HEK293 (cell line): Measurements from ENCODE around the gene SLC35F4.

Source experiments
- CTCF ChIA-PET: fragments of 350-600 bp; formaldehyde crosslinking; extraction: SDS; loops from one replicate; lab custom pipeline; 2021; ENCODE audit warnings: antibody characterized with exemption; lab: Yijun Ruan, JAX
- POLR2A ChIA-PET: fragments of 300-600 bp; formaldehyde crosslinking; extraction: SDS; loops from one replicate; lab custom pipeline; 2020; ENCODE audit warnings: antibody characterized with exemption, inconsistent platforms; lab: Yijun Ruan, JAX
- H3K27ac ChIP-seq: fragments of 200-500 bp; sonication (Bioruptor generic); 2 replicates; pipeline ENCODE4 v1.5.1; 2014; ENCODE audit warnings: low read depth, low read length, control low read depth, inconsistent platforms; ENCODE audit errors: extremely low read depth
- H3K36me3 ChIP-seq, 2 experiments: fragments of 200-500 bp in 1 of 2; sonication (Bioruptor generic) in 1 of 2; 1 replicate in 1 of 2; 2 replicates in 1 of 2; pipeline ENCODE4 v1.5.1; 2014 to 2017; ENCODE audit warnings: inconsistent platforms in 2 of 2, low read length in 2 of 2; ENCODE audit not compliant: control insufficient read depth in 2 of 2, insufficient read depth in 1 of 2
- H3K4me1 ChIP-seq: fragments of 200-500 bp; sonication (Bioruptor generic); 2 replicates; pipeline ENCODE4 v1.5.1; 2014; ENCODE audit warnings: mild to moderate bottlenecking, low read length, inconsistent platforms; ENCODE audit not compliant: control insufficient read depth, insufficient read depth
- H3K4me3 ChIP-seq: 2 replicates; pipeline ENCODE4 v1.5.1; 2011; ENCODE audit warnings: low read depth, mild to moderate bottlenecking, control low read depth, low read length, moderate library complexity
- H3K9me3 ChIP-seq: fragments of 200-500 bp; sonication (Bioruptor generic); 2 replicates; pipeline ENCODE4 v1.5.1; 2014; ENCODE audit warnings: low read depth, low read length, inconsistent platforms; ENCODE audit not compliant: control insufficient read depth, insufficient read depth
- FEZF1 ChIP-seq: fragments of 450-650 bp; formaldehyde crosslinking; IDR thresholded peaks from 2 replicates; pipeline ENCODE4 v1.5.1; 2016; ENCODE audit warnings: missing biosample characterization, missing genetic modification characterization
- HOXC10 ChIP-seq: sonication (generic); formaldehyde crosslinking; IDR thresholded peaks from 2 replicates; pipeline ENCODE4 v1.8.1; 2023; ENCODE audit warnings: mild to moderate bottlenecking, missing genetic modification reagents
- KLF8 ChIP-seq: fragments of 450-650 bp; formaldehyde crosslinking; IDR thresholded peaks from 2 replicates; pipeline ENCODE4 v1.5.1; 2016; ENCODE audit warnings: missing biosample characterization, missing genetic modification characterization
- OSR2 ChIP-seq: fragments of 450-650 bp; formaldehyde crosslinking; IDR thresholded peaks from 2 replicates; pipeline ENCODE4 v1.5.1; 2016; ENCODE audit warnings: missing biosample characterization, missing genetic modification characterization
- PBX3 ChIP-seq: sonication (generic); formaldehyde crosslinking; IDR thresholded peaks from 2 replicates; pipeline ENCODE4 v1.8.1; 2022; ENCODE audit warnings: mild to moderate bottlenecking, moderate library complexity, missing genetic modification reagents
- PRDM1 ChIP-seq: fragments of 450-650 bp; formaldehyde crosslinking; IDR thresholded peaks from 2 replicates; pipeline ENCODE4; 2016; ENCODE audit warnings: missing biosample characterization, missing genetic modification characterization
- SCRT2 ChIP-seq: fragments of 450-650 bp; formaldehyde crosslinking; IDR thresholded peaks from 2 replicates; pipeline ENCODE4 v1.5.1; 2016; ENCODE audit warnings: missing biosample characterization, missing genetic modification characterization
- SETDB1 ChIP-seq: IDR thresholded peaks from one replicate; pipeline ENCODE4 v1.6.1; 2017; ENCODE audit warnings: mild to moderate bottlenecking, low read length, moderate library complexity, mixed read lengths; ENCODE audit not compliant: insufficient read length
- SP7 ChIP-seq: fragments of 450-650 bp; formaldehyde crosslinking; IDR thresholded peaks from 2 replicates; pipeline ENCODE4 v1.5.1; 2016; ENCODE audit warnings: missing biosample characterization, missing genetic modification characterization
- TRIM28 ChIP-seq: IDR thresholded peaks from 2 replicates; pipeline ENCODE4 v1.6.1; 2011; ENCODE audit warnings: low read length, control low read depth, borderline replicate concordance
- WT1 ChIP-seq: fragments of 450-650 bp; formaldehyde crosslinking; IDR thresholded peaks from 2 replicates; pipeline ENCODE4 v1.5.1; 2016; ENCODE audit warnings: missing biosample characterization, missing genetic modification characterization
- ZBTB17 ChIP-seq: fragments of 450-650 bp; formaldehyde crosslinking; IDR thresholded peaks from 2 replicates; pipeline ENCODE4 v1.5.1; 2016; ENCODE audit warnings: missing biosample characterization, missing genetic modification characterization
- ZNF132 ChIP-seq: fragments of 450-650 bp; formaldehyde crosslinking; IDR thresholded peaks from 2 replicates; pipeline ENCODE4 v1.5.1; 2017; ENCODE audit warnings: missing biosample characterization, missing genetic modification characterization, borderline replicate concordance
- ZNF280D ChIP-seq: fragments of 450-650 bp; formaldehyde crosslinking; IDR thresholded peaks from 2 replicates; pipeline ENCODE4 v1.5.1; 2016; ENCODE audit warnings: missing biosample characterization, missing genetic modification characterization
- ZNF335 ChIP-seq: fragments of 450-650 bp; formaldehyde crosslinking; conservative IDR thresholded peaks from 2 replicates; pipeline ENCODE4 v1.5.1; 2016; ENCODE audit warnings: missing biosample characterization, missing genetic modification characterization
- ZNF354C ChIP-seq: fragments of 450-650 bp; formaldehyde crosslinking; IDR thresholded peaks from 2 replicates; pipeline ENCODE4 v1.5.1; 2016; ENCODE audit warnings: missing biosample characterization, missing genetic modification characterization, low read depth, borderline replicate concordance
- ZNF404 ChIP-seq: fragments of 450-650 bp; formaldehyde crosslinking; IDR thresholded peaks from 2 replicates; pipeline ENCODE4 v1.5.1; 2017; ENCODE audit warnings: missing biosample characterization, missing genetic modification characterization
- ZNF558 ChIP-seq: fragments of 450-650 bp; formaldehyde crosslinking; IDR thresholded peaks from 2 replicates; pipeline ENCODE4 v1.5.1; 2016; ENCODE audit warnings: missing biosample characterization, missing genetic modification characterization
- ZNF677 ChIP-seq: fragments of 450-650 bp; IDR thresholded peaks from 2 replicates; pipeline ENCODE4 v1.5.0; 2018; ENCODE audit warnings: missing biosample characterization, mild to moderate bottlenecking, missing genetic modification characterization, moderate library complexity
- ZNF768 ChIP-seq: fragments of 450-650 bp; formaldehyde crosslinking; IDR thresholded peaks from 2 replicates; pipeline ENCODE4 v1.5.1; 2018; ENCODE audit warnings: missing biosample characterization, mild to moderate bottlenecking, missing genetic modification characterization
- ZSCAN30 ChIP-seq: fragments of 450-650 bp; IDR thresholded peaks from 2 replicates; pipeline ENCODE4 v1.5.1; 2018; ENCODE audit warnings: missing biosample characterization, mild to moderate bottlenecking, missing genetic modification characterization, moderate library complexity
- ZSCAN4 ChIP-seq: fragments of 450-650 bp; formaldehyde crosslinking; IDR thresholded peaks from 2 replicates; pipeline ENCODE4 v1.5.1; 2017; ENCODE audit warnings: missing biosample characterization, missing genetic modification characterization
- TF ChIP-seq, protein P1 (sequence below): fragments of 450-650 bp; formaldehyde crosslinking; IDR thresholded peaks from 2 replicates; pipeline ENCODE4 v1.5.1; 2016; ENCODE audit warnings: missing biosample characterization, missing genetic modification characterization

The SLC35F4 gene

DNA sequence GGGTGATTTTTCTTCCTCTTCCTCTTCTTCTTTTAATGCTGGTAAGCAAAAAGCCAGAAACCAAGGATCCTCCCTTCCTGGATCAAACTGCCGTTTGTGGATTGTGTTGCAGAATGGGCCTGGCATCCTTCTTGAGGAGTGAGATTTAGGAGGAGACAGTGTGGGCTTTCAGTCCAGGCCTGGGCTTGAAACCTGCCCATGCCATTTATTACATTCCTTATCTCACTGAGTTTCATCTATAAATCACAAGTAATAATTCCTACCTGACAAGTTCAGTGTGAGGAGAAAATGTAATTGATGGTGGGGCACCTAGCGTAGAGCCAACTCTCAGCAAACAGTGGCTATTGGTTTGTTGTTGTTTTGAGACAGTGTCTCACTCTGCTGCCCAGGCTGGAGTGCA, 126.4 kb downstream of the SLC35F4 start:
- TF ChIP-seq SP7 (tag by site-specific recombination) = peak; percentile 64; the same call in 1 of the 2 replicates
- no peak for TF ChIP-seq HOXC10 (CRISPR knock-in tag)
- TF ChIP-seq, all 188 proteins: peak for 1
- CTCF ChIA-PET = no interaction called here
- no peak overlapping the region for H3K4me3 ChIP-seq
- no peaks in the 10 kb centered on the region for H3K36me3 ChIP-seq
- H3K4me1 ChIP-seq = 0 out of 2 replicates have a peak, but pooled peaks cover 3% of the 10 kb centered on the region
- POLR2A ChIA-PET = no interaction called here
- no peaks in the 10 kb centered on the region for H3K9me3 ChIP-seq
- no peak overlapping the region for H3K27ac ChIP-seq

DNA sequence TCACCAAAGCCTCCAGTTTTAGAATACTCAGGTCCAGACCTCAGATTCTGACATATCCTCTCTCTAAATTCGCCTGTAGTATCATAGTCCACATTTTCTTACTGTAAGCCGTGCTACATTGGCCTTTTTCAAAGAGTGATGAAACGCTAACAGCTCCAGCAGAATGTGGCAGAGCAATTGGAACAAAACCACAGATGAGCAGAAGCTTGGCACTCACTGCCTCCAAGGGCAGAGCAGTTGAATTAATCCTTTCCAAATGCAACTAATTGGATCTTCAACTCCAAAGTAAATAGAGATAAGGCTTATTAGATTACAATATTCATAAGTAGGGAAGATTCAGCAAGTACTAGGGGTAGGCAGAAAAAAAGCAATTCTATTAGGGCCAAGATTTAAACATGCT, 128.3 kb downstream of the SLC35F4 start:
- Histone ChIP-seq H3K9me3 (no peaks in the 10 kb centered on the region), H3K36me3 (no peaks in the 10 kb centered on the region), H3K4me1 (0 out of 2 replicates have a peak, but pooled peaks cover 4% of the 10 kb centered on the region), H3K4me3 (no peak overlapping the region), H3K27ac (no peak overlapping the region)
- TF ChIP-seq ZBTB17 (tag by site-specific recombination) (peak; percentile 25; the same call in 1 of the 2 replicates), ZNF335 (tag by site-specific recombination) (no peak), FEZF1 (tag by site-specific recombination) (peak; percentile 55)
- POLR2A ChIA-PET = no interaction called here
- CTCF ChIA-PET = no interaction called here

GRCh38 chr14:57736391-57736790, 129.5 kb downstream of the SLC35F4 start:
- Histone ChIP-seq H3K9me3 (no peaks in the 10 kb centered on the region), H3K4me1 (0 out of 2 replicates have a peak, but pooled peaks cover 5% of the 10 kb centered on the region), H3K4me3 (no peak overlapping the region), H3K36me3 (no peaks in the 10 kb centered on the region), H3K27ac (no peak overlapping the region)
- POLR2A ChIA-PET = no interaction called here
- CTCF ChIA-PET = no interaction called here
- TF ChIP-seq SETDB1 (no peak), ZNF132 (tag by site-specific recombination) (no peak), ZNF558 (no peak), KLF8 (no peak), ZSCAN4 (tag by site-specific recombination) (no peak), ZNF404 (no peak), SCRT2 (tag by site-specific recombination) (peak; percentile 87)
- TF ChIP-seq, protein P1, sequence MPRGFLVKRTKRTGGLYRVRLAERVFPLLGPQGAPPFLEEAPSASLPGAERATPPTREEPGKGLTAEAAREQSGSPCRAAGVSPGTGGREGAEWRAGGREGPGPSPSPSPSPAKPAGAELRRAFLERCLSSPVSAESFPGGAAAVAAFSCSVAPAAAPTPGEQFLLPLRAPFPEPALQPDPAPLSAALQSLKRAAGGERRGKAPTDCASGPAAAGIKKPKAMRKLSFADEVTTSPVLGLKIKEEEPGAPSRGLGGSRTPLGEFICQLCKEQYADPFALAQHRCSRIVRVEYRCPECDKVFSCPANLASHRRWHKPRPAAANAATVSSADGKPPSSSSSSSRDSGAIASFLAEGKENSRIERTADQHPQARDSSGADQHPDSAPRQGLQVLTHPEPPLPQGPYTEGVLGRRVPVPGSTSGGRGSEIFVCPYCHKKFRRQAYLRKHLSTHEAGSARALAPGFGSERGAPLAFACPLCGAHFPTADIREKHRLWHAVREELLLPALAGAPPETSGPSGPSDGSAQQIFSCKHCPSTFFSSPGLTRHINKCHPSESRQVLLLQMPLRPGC (tag by site-specific recombination) = no peak

DNA sequence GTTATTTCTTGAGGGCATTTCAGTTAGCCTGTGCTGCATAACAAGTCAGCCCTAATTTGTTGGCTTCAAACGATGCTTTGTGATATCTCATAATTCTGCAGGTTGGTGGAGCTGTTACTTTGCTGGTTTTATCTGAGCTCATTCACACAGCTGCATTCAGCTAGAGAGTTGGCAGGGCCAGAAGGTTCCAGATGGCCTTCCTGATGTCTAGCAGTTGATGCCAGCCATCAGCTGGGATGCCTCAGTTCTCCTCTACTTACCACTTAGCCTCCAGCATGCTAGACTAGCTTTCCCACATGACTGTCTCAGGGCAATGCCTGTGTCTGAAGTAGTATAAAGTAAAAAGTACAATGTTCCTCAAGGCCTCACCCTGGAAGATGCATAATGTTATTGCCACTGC, 130.6 kb downstream of the SLC35F4 start:
- Histone ChIP-seq H3K4me1 (0 out of 2 replicates have a peak, but pooled peaks cover 5% of the 10 kb centered on the region), H3K9me3 (no peaks in the 10 kb centered on the region), H3K27ac (no peak overlapping the region), H3K36me3 (no peaks in the 10 kb centered on the region), H3K4me3 (no peak overlapping the region)
- POLR2A ChIA-PET = interaction anchor here (0.7 kb wide), 1 partner anchor 428 kb away, joined by 6 read pairs; no protein-coding TSS in a partner anchor
- CTCF ChIA-PET = interaction anchor here (0.5 kb wide), 1 partner anchor 19 kb away, joined by 3 read pairs; no protein-coding TSS in a partner anchor
- TF ChIP-seq KLF8 (no peak), ZNF677 (tag by site-specific recombination) (no peak), TRIM28 (no peak), PBX3 (CRISPR knock-in tag) (no peak), ZSCAN30 (tag by site-specific recombination) (no peak), PRDM1 (tag by site-specific recombination) (no peak), OSR2 (tag by site-specific recombination) (no peak), ZNF768 (tag by site-specific recombination) (no peak), ZNF280D (tag by site-specific recombination) (no peak), ZNF354C (no peak), WT1 (no peak)
